ENCODE data around the gene PLLP. TPM values are rescaled to one million over a fixed set of nuclear protein-coding genes. Genes with fewer than 3 reads are reported as not detected.

Gene PLLP
- total and polyA plus RNA-seq, 9 of the 15 experiments (the other 6 are each of a cell fraction or from before 2014, with no cell fraction given), result 0.09 to 0.96 (median 0.27) TPM

- TF ChIP-seq ZNF253 (CRISPR knock-in tag; conservative IDR thresholded peaks at IDR 0.05) (0 out of 2 replicates have a peak, but pooled peaks have one; percentile 7), ZNF583 (CRISPR knock-in tag; IDR thresholded peaks at IDR 0.05) (no peak), ZNF766 (CRISPR knock-in tag; conservative IDR thresholded peaks at IDR 0.05) (peak; percentile 36; the same call in 1 of the 2 replicates), ETV1 (tag; conservative IDR thresholded peaks at IDR 0.05; ENCODE audit: low read depth) (peak; percentile 39; the same call in 1 of the 2 replicates), DEAF1 (CRISPR knock-in tag; IDR thresholded peaks at IDR 0.05) (peak; percentile 97), YY1 (IDR thresholded peaks at IDR 0.05; ENCODE audit: borderline replicate concordance in 1 of 3, control insufficient read depth in 1 of 3, extremely low read depth in 1 of 3, insufficient read depth in 3 of 3, insufficient read length in 1 of 3, insufficient replicate concordance in 2 of 3, low read depth in 1 of 3, low read length in 2 of 3) (peak in 1 of 3 experiments; percentile 57), POLR2G (IDR thresholded peaks at IDR 0.05; ENCODE audit: low read depth, low read length) (no peak), RAD51 (IDR thresholded peaks at IDR 0.05; ENCODE audit: borderline replicate concordance, low read depth) (no peak), ZSCAN32 (CRISPR knock-in tag; IDR thresholded peaks at IDR 0.05) (no peak), ELF1 (tag; IDR thresholded peaks at IDR 0.05) (no peak), EZH2 (IDR thresholded peaks at IDR 0.05; ENCODE audit: borderline replicate concordance, low read depth, low read length) (no peak), PRMT5 (CRISPR knock-in tag; IDR thresholded peaks at IDR 0.05) (no peak), SRSF7 (optimal IDR thresholded peaks at IDR 0.05; ENCODE audit: low read depth, low read length) (no peak), FOXJ3 (CRISPR knock-in tag; IDR thresholded peaks at IDR 0.05) (no peak), DIDO1 (tag; IDR thresholded peaks at IDR 0.05; ENCODE audit: low read depth) (no peak), NR2F6 (CRISPR knock-in tag; IDR thresholded peaks at IDR 0.05) (no peak), ZNF140 (CRISPR knock-in tag; IDR thresholded peaks at IDR 0.05) (no peak), ZNF655 (CRISPR knock-in tag; IDR thresholded peaks at IDR 0.05) (no peak), TSHZ1 (CRISPR knock-in tag; IDR thresholded peaks at IDR 0.05) (no peak)
Observed at GRCh38 chr16:57300387-57301125, 16.1 kb upstream of the PLLP start (continued).

Measured in K562 (cell line).